Cardiac muscle cell (in vitro differentiated cells and primary cell): ENCODE measurements around the gene FOXS1. TPM values are rescaled to one million over a fixed set of nuclear protein-coding genes. Genes with fewer than 3 reads are reported as not detected.
A peak's percentile ranks its signal among the peaks of the same experiment; 100 is the strongest.

Experiments
- DNase-seq, 2 donors: peaks; one replicate each; pipeline versions ENCODE4 v3.0.0 to v3.0.0-alpha.2; 2010 to 2017; ENCODE audit warnings: low read depth in 1 of 2, low spot score in 1 of 2
- H3K27ac ChIP-seq: fragments of 200-600 bp; sonication (generic); 2 replicates; pipeline ENCODE4 v1.5.1; 2016
- H3K27me3 ChIP-seq: fragments of 200-600 bp; sonication (generic); 2 replicates; pipeline ENCODE4 v1.6.0; 2016; ENCODE audit warnings: control low read depth
- H3K36me3 ChIP-seq: fragments of 200-600 bp; sonication (generic); 2 replicates; pipeline ENCODE4 v1.5.1; 2016; ENCODE audit warnings: control low read depth
- H3K4me1 ChIP-seq: fragments of 200-600 bp; sonication (generic); 2 replicates; pipeline ENCODE4 v1.8.1; 2017; ENCODE audit warnings: low read depth, mild to moderate bottlenecking, mixed run types
- H3K4me3 ChIP-seq: fragments of 200-600 bp; sonication (generic); 2 replicates; pipeline ENCODE4 v1.5.1; 2016; ENCODE audit warnings: mild to moderate bottlenecking
- H3K9me3 ChIP-seq: fragments of 200-600 bp; sonication (generic); 2 replicates; pipeline ENCODE4 v1.5.1; 2017; ENCODE audit warnings: low read depth, mild to moderate bottlenecking, control low read depth
- polyA plus RNA-seq: library from polyadenylated mRNA; unstranded; fragments of >200 nt; fragmentation: Nextera tagmentation; extraction: Ambion mirVana; gene quantifications from 2 replicates; pipeline ENCODE4 v1.2.1, GENCODE V29; 2016
- total RNA-seq: library from RNA; depleted of rRNA; stranded (reverse); fragments of >200 nt; gene quantifications from 2 replicates; pipeline ENCODE4 v1.2.3, GENCODE V29; 2016
- TF ChIP-seq, protein P1 (sequence below): IDR thresholded peaks from 2 replicates; pipeline ENCODE4 v1.5.1; 2012; ENCODE audit warnings: low read depth, mild to moderate bottlenecking, low read length

FOXS1 gene
- total and polyA plus RNA-seq, 2 experiments from 2014 or later, result 0.23 to 0.83 TPM

DNA sequence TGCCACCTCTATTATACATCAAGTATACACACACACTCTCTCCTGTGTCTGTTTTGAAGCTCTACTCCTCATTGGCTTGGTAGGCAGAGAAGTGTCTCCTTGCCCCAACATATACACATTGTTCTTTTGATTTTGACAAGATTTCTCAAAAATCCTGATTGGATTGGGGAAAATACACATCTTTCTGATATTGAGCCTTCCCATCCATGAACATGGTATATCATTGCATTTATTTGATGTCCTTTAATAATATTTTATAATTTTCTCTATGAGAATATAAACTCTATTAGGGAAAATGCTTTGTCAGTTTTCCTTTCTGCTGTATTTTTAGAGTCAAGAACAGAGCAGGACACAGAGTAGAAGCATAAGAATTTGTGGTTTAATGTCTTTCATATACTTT, 32.3 kb upstream of the FOXS1 start:
- Histone ChIP-seq H3K9me3 (no peaks in the 10 kb centered on the region), H3K4me3 (no peak overlapping the region), H3K36me3 (no peaks in the 10 kb centered on the region), H3K27ac (no peak overlapping the region), H3K4me1 (no peaks in the 10 kb centered on the region), H3K27me3 (no peaks in the 10 kb centered on the region)
- no peak for DNase-seq
- TF ChIP-seq, protein P1, sequence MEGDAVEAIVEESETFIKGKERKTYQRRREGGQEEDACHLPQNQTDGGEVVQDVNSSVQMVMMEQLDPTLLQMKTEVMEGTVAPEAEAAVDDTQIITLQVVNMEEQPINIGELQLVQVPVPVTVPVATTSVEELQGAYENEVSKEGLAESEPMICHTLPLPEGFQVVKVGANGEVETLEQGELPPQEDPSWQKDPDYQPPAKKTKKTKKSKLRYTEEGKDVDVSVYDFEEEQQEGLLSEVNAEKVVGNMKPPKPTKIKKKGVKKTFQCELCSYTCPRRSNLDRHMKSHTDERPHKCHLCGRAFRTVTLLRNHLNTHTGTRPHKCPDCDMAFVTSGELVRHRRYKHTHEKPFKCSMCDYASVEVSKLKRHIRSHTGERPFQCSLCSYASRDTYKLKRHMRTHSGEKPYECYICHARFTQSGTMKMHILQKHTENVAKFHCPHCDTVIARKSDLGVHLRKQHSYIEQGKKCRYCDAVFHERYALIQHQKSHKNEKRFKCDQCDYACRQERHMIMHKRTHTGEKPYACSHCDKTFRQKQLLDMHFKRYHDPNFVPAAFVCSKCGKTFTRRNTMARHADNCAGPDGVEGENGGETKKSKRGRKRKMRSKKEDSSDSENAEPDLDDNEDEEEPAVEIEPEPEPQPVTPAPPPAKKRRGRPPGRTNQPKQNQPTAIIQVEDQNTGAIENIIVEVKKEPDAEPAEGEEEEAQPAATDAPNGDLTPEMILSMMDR, result no peak

DNA sequence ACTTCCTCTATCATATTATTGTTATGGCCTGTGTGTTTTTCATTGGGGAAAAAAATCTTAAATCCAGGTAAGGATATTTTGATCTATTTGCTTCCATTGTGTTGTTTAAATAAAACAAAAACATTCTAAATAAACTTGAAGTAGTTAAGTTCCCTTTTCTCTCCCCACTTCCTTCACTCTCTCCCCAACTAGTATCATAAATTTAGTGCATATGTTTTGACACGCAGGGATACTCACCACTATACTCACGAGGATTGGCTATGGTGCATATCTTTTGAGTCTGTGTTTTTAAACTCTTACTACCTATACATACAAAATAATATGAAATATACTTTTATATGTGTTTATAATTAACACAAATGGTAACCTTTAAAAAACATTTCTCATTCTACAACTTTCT, 30.3 kb upstream of the FOXS1 start:
- Histone ChIP-seq H3K4me1 (no peaks in the 10 kb centered on the region), H3K27me3 (no peaks in the 10 kb centered on the region), H3K4me3 (no peak overlapping the region), H3K27ac (no peak overlapping the region), H3K9me3 (no peaks in the 10 kb centered on the region), H3K36me3 (no peaks in the 10 kb centered on the region)
- TF ChIP-seq, protein P1, result no peak
- DNase-seq, result no peak

GRCh38 chr20:31872406-31872805, 27.0 kb upstream of the FOXS1 start:
- H3K27ac ChIP-seq, result no peak overlapping the region
- TF ChIP-seq, protein P1, result no peak
- H3K36me3 ChIP-seq, result no peaks in the 10 kb centered on the region
- no peak overlapping the region for H3K4me3 ChIP-seq
- H3K4me1 ChIP-seq, result peaks cover 3% of the 10 kb centered on the region
- H3K9me3 ChIP-seq, result no peaks in the 10 kb centered on the region
- DNase-seq, result no peak
- no peaks in the 10 kb centered on the region for H3K27me3 ChIP-seq

- no peaks in the 10 kb centered on the region for H3K9me3 ChIP-seq
- no peak for DNase-seq
- no peaks in the 10 kb centered on the region for H3K27me3 ChIP-seq
- H3K36me3 ChIP-seq, result no peaks in the 10 kb centered on the region
- TF ChIP-seq, protein P1, result no peak
- H3K4me1 ChIP-seq, result peaks cover 3% of the 10 kb centered on the region
- no peak overlapping the region for H3K27ac ChIP-seq
- no peak overlapping the region for H3K4me3 ChIP-seq
These were observed 26.2 kb upstream of the FOXS1 start for GRCh38 chr20:31871618-31871954.

GRCh38 chr20:31870726-31871617, 25.6 kb upstream of the FOXS1 start:
- H3K36me3 ChIP-seq, result no peaks in the 10 kb centered on the region
- no peak for DNase-seq
- H3K9me3 ChIP-seq, result no peaks in the 10 kb centered on the region
- peaks cover 3% of the 10 kb centered on the region for H3K4me1 ChIP-seq
- TF ChIP-seq, protein P1, result no peak
- peak overlapping the region; percentile 65 for H3K4me3 ChIP-seq
- H3K27me3 ChIP-seq, result no peaks in the 10 kb centered on the region
- no peak overlapping the region for H3K27ac ChIP-seq
